ENCODE data around the gene LRRC8C. TPM values are rescaled to one million over a fixed set of nuclear protein-coding genes. Genes with fewer than 3 reads are reported as not detected.

The LRRC8C gene
- total RNA-seq, 1 experiment from 2014 or later: 8.4 TPM

- no peak overlapping the region for H2AFZ ChIP-seq (ENCODE audit: low read depth, low read length, poor library complexity, severe bottlenecking)
- H3K4me2 ChIP-seq (ENCODE audit: low read length): no peak overlapping the region
- no peaks in the 10 kb centered on the region for H3K27me3 ChIP-seq (ENCODE audit: insufficient read depth, low read length)
- POLR2A ChIA-PET: no interaction called here
- no peak overlapping the region for H3K27ac ChIP-seq (ENCODE audit: low read depth, low read length)
- no peak for ATAC-seq
- 0 out of 4 replicates have a peak, but pooled peaks cover 0 to 1% of the 10 kb centered on the region in 2 experiments for H3K36me3 ChIP-seq (ENCODE audit: control insufficient read depth in 1 of 2, insufficient read depth in 2 of 2, low read length in 2 of 2)
- no peak overlapping the region for H3K4me3 ChIP-seq (replicated peaks in 1 of 2; ENCODE audit: low read depth in 1 of 2, low read length in 2 of 2)
- H3K9me2 ChIP-seq (ENCODE audit: insufficient read depth): no peaks in the 10 kb centered on the region
- peaks cover 0 to 2% of the 10 kb centered on the region in 2 experiments; a peak in 1 of 4 replicates for H3K9me3 ChIP-seq (ENCODE audit: control insufficient read depth in 1 of 2, insufficient read depth in 1 of 2, low read depth in 1 of 2, low read length in 2 of 2)
- RAD21 ChIA-PET (ENCODE audit: low non-redundant PET in 1 of 2, low total read pairs in 2 of 2, uncharacterized antibody in 2 of 2, unreplicated experiment in 2 of 2): no interaction called here
- H3K79me2 ChIP-seq (ENCODE audit: insufficient read depth, low read length): no peaks in the 10 kb centered on the region
- no TSS peak for BruUV-seq (replicated peaks)
- no peak for DNase-seq (ENCODE audit: low read depth, low spot score)
- intact Hi-C loops (cut with micrococcal nuclease): loop anchor here (10.0 kb wide), 1 partner anchor 352 kb away; no protein-coding TSS in a partner anchor
- no peaks in the 10 kb centered on the region for H4K20me1 ChIP-seq (ENCODE audit: insufficient read depth)
- CTCF ChIA-PET: interaction anchor here (1.1 to 1.2 kb wide), 2 partner anchors 140 to 163 kb away, joined by 3 read pairs; no protein-coding TSS in a partner anchor
- TF ChIP-seq SRF (IDR thresholded peaks at IDR 0.05; ENCODE audit: low read depth) (no peak), RAD21 (IDR thresholded peaks at IDR 0.05; ENCODE audit: low read depth) (peak; percentile 27)
- TF ChIP-seq, protein P1, sequence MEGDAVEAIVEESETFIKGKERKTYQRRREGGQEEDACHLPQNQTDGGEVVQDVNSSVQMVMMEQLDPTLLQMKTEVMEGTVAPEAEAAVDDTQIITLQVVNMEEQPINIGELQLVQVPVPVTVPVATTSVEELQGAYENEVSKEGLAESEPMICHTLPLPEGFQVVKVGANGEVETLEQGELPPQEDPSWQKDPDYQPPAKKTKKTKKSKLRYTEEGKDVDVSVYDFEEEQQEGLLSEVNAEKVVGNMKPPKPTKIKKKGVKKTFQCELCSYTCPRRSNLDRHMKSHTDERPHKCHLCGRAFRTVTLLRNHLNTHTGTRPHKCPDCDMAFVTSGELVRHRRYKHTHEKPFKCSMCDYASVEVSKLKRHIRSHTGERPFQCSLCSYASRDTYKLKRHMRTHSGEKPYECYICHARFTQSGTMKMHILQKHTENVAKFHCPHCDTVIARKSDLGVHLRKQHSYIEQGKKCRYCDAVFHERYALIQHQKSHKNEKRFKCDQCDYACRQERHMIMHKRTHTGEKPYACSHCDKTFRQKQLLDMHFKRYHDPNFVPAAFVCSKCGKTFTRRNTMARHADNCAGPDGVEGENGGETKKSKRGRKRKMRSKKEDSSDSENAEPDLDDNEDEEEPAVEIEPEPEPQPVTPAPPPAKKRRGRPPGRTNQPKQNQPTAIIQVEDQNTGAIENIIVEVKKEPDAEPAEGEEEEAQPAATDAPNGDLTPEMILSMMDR (IDR thresholded peaks at IDR 0.05 in 2 of 3, conservative IDR thresholded peaks at IDR 0.05 in 1 of 3; ENCODE audit: borderline replicate concordance in 1 of 3, insufficient read depth in 1 of 3, low read depth in 2 of 3, low read length in 2 of 3): 0 out of 6 replicates have a peak, but pooled peaks of 2 of the 3 experiments have one; percentile 7 to 8
- no peaks in the 10 kb centered on the region for H3K4me1 ChIP-seq (ENCODE audit: control insufficient read depth in 1 of 2, insufficient read depth in 2 of 2, low read length in 2 of 2)
- H3K9ac ChIP-seq (ENCODE audit: low read length): no peak overlapping the region
These were observed 10.0 kb upstream of the LRRC8C start for GRCh38 chr1:89622895-89623294.

GRCh38 chr1:89624314-89624713 is 8.6 kb upstream of the LRRC8C start:
- no peak overlapping the region for H2AFZ ChIP-seq (ENCODE audit: low read depth, low read length, poor library complexity, severe bottlenecking)
- no peak for ATAC-seq
- H3K9me3 ChIP-seq (ENCODE audit: control insufficient read depth in 1 of 2, insufficient read depth in 1 of 2, low read depth in 1 of 2, low read length in 2 of 2): no peaks in the 10 kb centered on the region

More at GRCh38 chr1:89624314-89624713, 8.6 kb upstream of the LRRC8C start:
- H3K27ac ChIP-seq (ENCODE audit: low read depth, low read length): no peak overlapping the region
- no TSS peak for BruUV-seq (replicated peaks)
- intact Hi-C loops (cut with micrococcal nuclease): loop anchor here (10.0 kb wide), 1 partner anchor 350 kb away; no protein-coding TSS in a partner anchor
- POLR2A ChIA-PET: no interaction called here
- CTCF ChIA-PET: interaction anchor here (1.4 kb wide), 1 partner anchor 139 kb away, joined by 4 read pairs; no protein-coding TSS in a partner anchor
- DNase-seq (ENCODE audit: low read depth, low spot score): no peak
- RAD21 ChIA-PET (ENCODE audit: low non-redundant PET in 1 of 2, low total read pairs in 2 of 2, uncharacterized antibody in 2 of 2, unreplicated experiment in 2 of 2): no interaction called here
- no peak overlapping the region for H3K4me3 ChIP-seq (replicated peaks in 1 of 2; ENCODE audit: low read depth in 1 of 2, low read length in 2 of 2)
- no peaks in the 10 kb centered on the region for H3K9me2 ChIP-seq (ENCODE audit: insufficient read depth)
- no peaks in the 10 kb centered on the region for H3K4me1 ChIP-seq (ENCODE audit: control insufficient read depth in 1 of 2, insufficient read depth in 2 of 2, low read length in 2 of 2)
- no peaks in the 10 kb centered on the region for H3K27me3 ChIP-seq (ENCODE audit: insufficient read depth, low read length)
- no peaks in the 10 kb centered on the region for H3K36me3 ChIP-seq (ENCODE audit: control insufficient read depth in 1 of 2, insufficient read depth in 2 of 2, low read length in 2 of 2)
- TF ChIP-seq RAD21 (IDR thresholded peaks at IDR 0.05; ENCODE audit: low read depth): no peak
- TF ChIP-seq TCF7L2 (IDR thresholded peaks at IDR 0.05; ENCODE audit: borderline replicate concordance, extremely low read depth, insufficient read depth, insufficient read length): no peak
- TF ChIP-seq, protein P2, sequence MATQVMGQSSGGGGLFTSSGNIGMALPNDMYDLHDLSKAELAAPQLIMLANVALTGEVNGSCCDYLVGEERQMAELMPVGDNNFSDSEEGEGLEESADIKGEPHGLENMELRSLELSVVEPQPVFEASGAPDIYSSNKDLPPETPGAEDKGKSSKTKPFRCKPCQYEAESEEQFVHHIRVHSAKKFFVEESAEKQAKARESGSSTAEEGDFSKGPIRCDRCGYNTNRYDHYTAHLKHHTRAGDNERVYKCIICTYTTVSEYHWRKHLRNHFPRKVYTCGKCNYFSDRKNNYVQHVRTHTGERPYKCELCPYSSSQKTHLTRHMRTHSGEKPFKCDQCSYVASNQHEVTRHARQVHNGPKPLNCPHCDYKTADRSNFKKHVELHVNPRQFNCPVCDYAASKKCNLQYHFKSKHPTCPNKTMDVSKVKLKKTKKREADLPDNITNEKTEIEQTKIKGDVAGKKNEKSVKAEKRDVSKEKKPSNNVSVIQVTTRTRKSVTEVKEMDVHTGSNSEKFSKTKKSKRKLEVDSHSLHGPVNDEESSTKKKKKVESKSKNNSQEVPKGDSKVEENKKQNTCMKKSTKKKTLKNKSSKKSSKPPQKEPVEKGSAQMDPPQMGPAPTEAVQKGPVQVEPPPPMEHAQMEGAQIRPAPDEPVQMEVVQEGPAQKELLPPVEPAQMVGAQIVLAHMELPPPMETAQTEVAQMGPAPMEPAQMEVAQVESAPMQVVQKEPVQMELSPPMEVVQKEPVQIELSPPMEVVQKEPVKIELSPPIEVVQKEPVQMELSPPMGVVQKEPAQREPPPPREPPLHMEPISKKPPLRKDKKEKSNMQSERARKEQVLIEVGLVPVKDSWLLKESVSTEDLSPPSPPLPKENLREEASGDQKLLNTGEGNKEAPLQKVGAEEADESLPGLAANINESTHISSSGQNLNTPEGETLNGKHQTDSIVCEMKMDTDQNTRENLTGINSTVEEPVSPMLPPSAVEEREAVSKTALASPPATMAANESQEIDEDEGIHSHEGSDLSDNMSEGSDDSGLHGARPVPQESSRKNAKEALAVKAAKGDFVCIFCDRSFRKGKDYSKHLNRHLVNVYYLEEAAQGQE (IDR thresholded peaks at IDR 0.05; ENCODE audit: low read depth): no peak
- no peak for TF ChIP-seq EGR1 (IDR thresholded peaks at IDR 0.05; ENCODE audit: low read depth)
- TF ChIP-seq, protein P1 (IDR thresholded peaks at IDR 0.05 in 2 of 3, conservative IDR thresholded peaks at IDR 0.05 in 1 of 3; ENCODE audit: borderline replicate concordance in 1 of 3, insufficient read depth in 1 of 3, low read depth in 2 of 3, low read length in 2 of 3): no peak
- TF ChIP-seq ZFX (IDR thresholded peaks at IDR 0.05): no peak
- no peak for TF ChIP-seq ATF3 (IDR thresholded peaks at IDR 0.05)
- TF ChIP-seq POLR2AphosphoS5 (IDR thresholded peaks at IDR 0.05; ENCODE audit: low read depth, low read length): no peak
- TF ChIP-seq SRF (IDR thresholded peaks at IDR 0.05; ENCODE audit: low read depth): no peak
- no peak for TF ChIP-seq FOSL1 (IDR thresholded peaks at IDR 0.05; ENCODE audit: low read depth)
- H3K79me2 ChIP-seq (ENCODE audit: insufficient read depth, low read length): no peaks in the 10 kb centered on the region
- no peak overlapping the region for H3K9ac ChIP-seq (ENCODE audit: low read length)
- H4K20me1 ChIP-seq (ENCODE audit: insufficient read depth): no peaks in the 10 kb centered on the region
- no peak overlapping the region for H3K4me2 ChIP-seq (ENCODE audit: low read length)

Measured in HCT116 (cell line).